Nephron progenitor cell (in vitro differentiated cells): ENCODE measurements around the gene MVB12B.
A peak's percentile ranks its signal among the peaks of the same experiment; 100 is the strongest.

Source experiments
- DNase-seq: peaks from one replicate; pipeline ENCODE4 v3.0.0; 2021
- H3K27ac Mint-ChIP-seq: 2 replicates; pipeline ENCODE4 v1.8.0; 2021; ENCODE audit warnings: mild to moderate bottlenecking, moderate library complexity, mixed read lengths
- H3K27me3 Mint-ChIP-seq: 2 replicates; pipeline ENCODE4 v1.8.0; 2021; ENCODE audit warnings: mild to moderate bottlenecking, low read depth, mixed read lengths; ENCODE audit not compliant: poor library complexity
- H3K36me3 Mint-ChIP-seq: 2 replicates; pipeline ENCODE4 v1.8.0; 2021; ENCODE audit warnings: low read depth, mixed read lengths
- H3K4me1 Mint-ChIP-seq: 2 replicates; pipeline ENCODE4 v1.8.0; 2021; ENCODE audit warnings: mixed read lengths
- H3K4me3 Mint-ChIP-seq: 2 replicates; pipeline ENCODE4 v1.8.0; 2021; ENCODE audit warnings: mild to moderate bottlenecking, moderate library complexity, mixed read lengths
- H3K9me3 Mint-ChIP-seq: 2 replicates; pipeline ENCODE4 v1.8.0; 2021; ENCODE audit warnings: mild to moderate bottlenecking, moderate library complexity, mixed read lengths
- CTCF ChIP-seq: fragments of 200-600 bp; sonication (generic); IDR thresholded peaks from 2 replicates; pipeline ENCODE4 v1.5.0; 2021; ENCODE audit warnings: antibody characterized with exemption

Gene MVB12B

GRCh38 chr9:126462617-126463016, 136.0 kb downstream of the MVB12B start:
- Mint-ChIP-seq H3K9me3 (no peaks in the 10 kb centered on the region), H3K27ac (no peak overlapping the region), H3K4me1 (no peaks in the 10 kb centered on the region), H3K36me3 (peaks cover 14% of the 10 kb centered on the region), H3K4me3 (no peak overlapping the region), H3K27me3 (peaks cover 8% of the 10 kb centered on the region)
- TF ChIP-seq CTCF: no peak
- DNase-seq: no peak

GRCh38 chr9:126463426-126463825, 136.8 kb downstream of the MVB12B start:
- no peak for DNase-seq
- H3K4me3 Mint-ChIP-seq: no peak overlapping the region
- peaks cover 22% of the 10 kb centered on the region for H3K36me3 Mint-ChIP-seq

GRCh38 chr9:126464694-126465441, 138.2 kb downstream of the MVB12B start:
- Mint-ChIP-seq H3K4me1 (peaks cover 7% of the 10 kb centered on the region), H3K9me3 (no peaks in the 10 kb centered on the region), H3K36me3 (peaks cover 35% of the 10 kb centered on the region), H3K4me3 (no peak overlapping the region), H3K27ac (peak overlapping the region; percentile 76), H3K27me3 (peaks cover 8% of the 10 kb centered on the region)
- TF ChIP-seq CTCF: no peak
- no peak for DNase-seq

More at GRCh38 chr9:126463426-126463825, 136.8 kb downstream of the MVB12B start:
- Mint-ChIP-seq H3K9me3 (no peaks in the 10 kb centered on the region), H3K27ac (no peak overlapping the region), H3K4me1 (peaks cover 4% of the 10 kb centered on the region), H3K27me3 (peaks cover 8% of the 10 kb centered on the region)
- TF ChIP-seq CTCF: no peak

- peaks cover 39% of the 10 kb centered on the region for H3K36me3 Mint-ChIP-seq
- H3K27ac Mint-ChIP-seq: no peak overlapping the region
- peaks cover 11% of the 10 kb centered on the region for H3K27me3 Mint-ChIP-seq
- H3K4me3 Mint-ChIP-seq: no peak overlapping the region
- no peak for DNase-seq
- TF ChIP-seq CTCF: no peak
- peaks cover 15% of the 10 kb centered on the region for H3K4me1 Mint-ChIP-seq
- no peaks in the 10 kb centered on the region for H3K9me3 Mint-ChIP-seq
Measured at GRCh38 chr9:126465977-126466376, 139.3 kb downstream of the MVB12B start.

GRCh38 chr9:126468141-126468825, 141.7 kb downstream of the MVB12B start:
- TF ChIP-seq CTCF: no peak
- H3K4me1 Mint-ChIP-seq: peaks cover 27% of the 10 kb centered on the region
- H3K9me3 Mint-ChIP-seq: no peaks in the 10 kb centered on the region
- H3K4me3 Mint-ChIP-seq: no peak overlapping the region
- peaks cover 11% of the 10 kb centered on the region for H3K27me3 Mint-ChIP-seq
- H3K36me3 Mint-ChIP-seq: peaks cover 39% of the 10 kb centered on the region
- no peak overlapping the region for H3K27ac Mint-ChIP-seq
- DNase-seq: no peak
